ENCODE data around the gene SPATA6.

The SPATA6 gene

DNA sequence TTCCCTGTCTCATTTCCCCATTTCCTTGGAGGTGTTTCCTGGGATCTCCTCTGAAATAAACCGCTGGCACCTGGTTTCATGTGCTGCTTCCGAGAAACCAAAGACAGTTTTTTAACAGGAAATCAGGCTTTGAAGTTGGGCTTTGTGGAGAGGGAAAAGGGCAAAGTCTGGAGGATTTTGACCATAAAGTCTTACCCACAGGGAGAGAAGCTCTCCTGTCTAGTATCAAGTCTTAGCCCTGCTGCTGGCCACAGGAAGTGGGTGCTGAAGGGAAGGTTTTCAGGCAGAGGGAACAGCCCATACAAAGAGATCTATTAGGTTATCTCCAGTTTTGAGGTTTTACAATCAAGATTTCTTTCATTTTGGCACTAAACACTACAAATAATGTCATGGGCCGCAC lies 220.2 kb downstream of the SPATA6 start:
- no peak for DNase-seq (ENCODE audit: low read depth in 2 of 2)

- DNase-seq (ENCODE audit: low read depth in 2 of 2): no peak
Observed at GRCh38 chr1:48251323-48251722, 220.7 kb downstream of the SPATA6 start.

- no peak for DNase-seq (ENCODE audit: low read depth in 2 of 2)
Observed at GRCh38 chr1:48250572-48250971, 221.4 kb downstream of the SPATA6 start.

DNA sequence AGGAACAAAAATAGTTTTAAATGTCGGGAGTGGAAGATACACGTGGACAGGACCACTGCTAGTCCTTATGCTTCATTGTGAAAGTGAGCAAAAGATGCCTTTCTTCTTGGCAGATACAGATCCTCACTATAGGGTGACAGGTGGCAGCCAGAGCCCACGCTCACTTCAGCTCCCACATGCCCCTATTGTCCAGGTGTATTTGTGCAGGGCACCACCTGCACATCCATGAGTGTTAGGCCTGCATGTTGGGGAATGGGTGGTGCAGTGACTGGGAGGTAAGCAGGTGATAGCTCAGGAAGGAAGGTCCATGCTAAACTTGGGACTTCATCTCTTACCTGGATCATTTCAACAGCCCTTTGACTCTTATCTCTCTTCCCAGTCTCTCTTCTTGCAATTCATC lies 222.1 kb downstream of the SPATA6 start:
- no peak for DNase-seq (ENCODE audit: low read depth in 2 of 2)

DNA sequence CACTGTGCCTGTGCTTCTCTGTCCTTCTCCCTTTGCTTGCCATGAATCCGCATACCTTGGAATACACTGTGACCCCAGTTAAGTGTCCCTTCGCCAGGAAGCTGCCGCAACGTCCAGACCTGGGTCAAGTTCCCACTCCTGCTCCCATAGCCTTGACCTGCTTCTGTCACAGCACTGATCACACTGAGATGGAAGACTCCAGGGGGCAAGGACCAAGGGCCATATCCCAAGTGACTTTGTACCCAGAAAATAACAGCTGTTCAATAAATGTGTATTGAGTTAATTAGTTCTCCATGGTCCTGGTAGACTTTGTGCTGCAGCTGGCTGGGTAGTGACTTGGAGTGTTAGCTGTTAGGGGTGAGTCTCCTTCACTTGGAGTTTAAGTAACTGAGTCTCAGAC lies 223.6 kb downstream of the SPATA6 start:
- DNase-seq (ENCODE audit: low read depth in 2 of 2): no peak

DNA sequence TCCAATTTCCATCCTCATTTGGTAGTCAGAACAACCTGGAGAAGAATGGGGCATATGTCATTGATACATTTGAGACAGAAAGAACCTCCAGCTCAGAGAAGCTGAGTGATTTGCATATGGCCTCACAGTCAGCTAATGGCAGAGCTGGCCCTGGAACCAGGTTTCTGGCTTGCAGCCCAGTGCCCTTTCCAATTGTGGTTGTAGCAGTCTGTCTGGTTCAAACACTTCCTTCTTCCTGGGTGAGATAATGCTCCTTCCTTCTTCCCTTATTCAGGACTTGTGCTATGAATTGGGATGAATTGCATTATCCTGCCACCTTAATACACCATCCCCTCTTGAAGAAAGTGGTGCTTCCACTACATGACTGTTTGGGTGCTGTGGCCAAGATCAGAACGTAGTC lies 225.3 kb downstream of the SPATA6 start:
- DNase-seq (ENCODE audit: low read depth in 2 of 2): no peak

Measured in activated CD8-positive, alpha-beta memory T cell treated with anti-CD3 and anti-CD28 coated beads for 4 hours (primary cell).